A549 (cell line): Measurements from ENCODE around the gene TNFAIP2.

ENCODE experiments used
- CEBPB ChIP-seq, 2 experiments: fragments of >200 bp in 1 of 2; sonication (Bioruptor Twin) in 1 of 2; formaldehyde crosslinking in 1 of 2; IDR thresholded peaks; 2 replicates each; pipeline ENCODE4 v1.6.1; 2012 to 2016
- CHD2 ChIP-seq: fragments of 150-350 bp; IDR thresholded peaks from 2 replicates; pipeline ENCODE4 v1.6.1; 2014; ENCODE audit warnings: low read length; ENCODE audit not compliant: partially characterized antibody
- CTCF ChIP-seq: fragments of >200 bp; sonication (Bioruptor Twin); formaldehyde crosslinking; IDR thresholded peaks from 3 replicates; pipeline ENCODE4 v1.5.1; 2016
- EP300 ChIP-seq, 2 experiments: fragments of >200 bp; sonication (Bioruptor Twin); formaldehyde crosslinking; IDR thresholded peaks; 2 replicates in 1 of 2; 3 replicates in 1 of 2; pipeline ENCODE4 v1.6.1; 2016 to 2017
- KDM1A ChIP-seq: fragments of 200-600 bp; sonication (generic); IDR thresholded peaks from 2 replicates; pipeline ENCODE4 v1.6.1; 2016; ENCODE audit warnings: low read depth, mild to moderate bottlenecking
- NPAS2 ChIP-seq: fragments of 250-450 bp; sonication (Bioruptor Pico); IDR thresholded peaks from 2 replicates; pipeline ENCODE4 v1.8.0; 2022; ENCODE audit warnings: mild to moderate bottlenecking, moderate library complexity, borderline replicate concordance
- ZFP36 ChIP-seq: fragments of 450-650 bp; IDR thresholded peaks from 2 replicates; pipeline ENCODE4 v1.6.1; 2014; ENCODE audit warnings: borderline replicate concordance; ENCODE audit not compliant: partially characterized antibody

- TF ChIP-seq CHD2 (no peak), CTCF (no peak), CEBPB (IDR thresholded peaks at IDR 0.05) (no peak), ZFP36 (no peak), KDM1A (no peak), NPAS2 (CRISPR knock-in tag) (no peak), EP300 (IDR thresholded peaks at IDR 0.05) (no peak)
Observed at GRCh38 chr14:103110681-103111231, 12.5 kb upstream of the TNFAIP2 start.
